IPS DF 4.7 (cell line): ENCODE data around the gene MRPS34.
"Not testable (repeated sequence)": the region's sequence is repeated elsewhere in the genome, so short reads cannot be mapped to it uniquely, and the experiment has no call there.

Experiments
- DNase-seq: peaks from one replicate; pipeline ENCODE4 v3.0.0-alpha.2; 2013; ENCODE audit warnings: low spot score; ENCODE audit errors: extremely low read depth

Gene MRPS34

GRCh38 chr16:1772908-1773702 lies at the start of gene MRPS34:
TSS of gene MRPS34 (minus strand) at chr16:1773134. CDS start at chr16:1773119, 15 bp downstream.
- no peak for DNase-seq

- DNase-seq = no peak
Observed at GRCh38 chr16:1821861-1822611, 49.1 kb upstream of the MRPS34 start.

- DNase-seq = no peak
Observed at GRCh38 chr16:1820946-1821290, 48.0 kb upstream of the MRPS34 start.

GRCh38 chr16:1820096-1820945 lies 47.4 kb upstream of the MRPS34 start:
- no peak for DNase-seq

GRCh38 chr16:1819611-1820010 lies 46.7 kb upstream of the MRPS34 start:
- DNase-seq = no peak

GRCh38 chr16:1818873-1819525 lies 46.1 kb upstream of the MRPS34 start:
- no peak for DNase-seq

GRCh38 chr16:1818204-1818872 lies 45.4 kb upstream of the MRPS34 start:
- no peak for DNase-seq

- DNase-seq = no peak
Observed at GRCh38 chr16:1817716-1818115, 44.8 kb upstream of the MRPS34 start.

- no peak for DNase-seq
Observed at GRCh38 chr16:1817276-1817589, 44.3 kb upstream of the MRPS34 start.

- no peak for DNase-seq
Observed at GRCh38 chr16:1816396-1817275, 43.7 kb upstream of the MRPS34 start.

- DNase-seq = no peak
Observed at GRCh38 chr16:1815461-1815860, 42.5 kb upstream of the MRPS34 start.

- no peak for DNase-seq
Observed at GRCh38 chr16:1812732-1813163, 39.8 kb upstream of the MRPS34 start.

GRCh38 chr16:1810536-1810935 lies 37.6 kb upstream of the MRPS34 start:
- DNase-seq = no peak

GRCh38 chr16:1810106-1810505 lies 37.2 kb upstream of the MRPS34 start:
- no peak for DNase-seq

GRCh38 chr16:1809281-1809801 lies 36.4 kb upstream of the MRPS34 start:
- DNase-seq = no peak

GRCh38 chr16:1808691-1809090 lies 35.8 kb upstream of the MRPS34 start:
- DNase-seq = no peak

- no peak for DNase-seq
Observed at GRCh38 chr16:1807626-1808025, 34.7 kb upstream of the MRPS34 start.

- no peak for DNase-seq
Observed at GRCh38 chr16:1800701-1801100, 27.8 kb upstream of the MRPS34 start.

GRCh38 chr16:1799263-1799662 lies 26.3 kb upstream of the MRPS34 start:
- DNase-seq = not testable (repeated sequence)
